EL (cell line): ENCODE results near the gene TBCC.
"Not testable (repeated sequence)": the region's sequence is repeated elsewhere in the genome, so short reads cannot be mapped to it uniquely, and the experiment has no call there.

Experiments used
- DNase-seq: peaks from one replicate; pipeline ENCODE4 v3.0.0-alpha.2; 2016

Gene TBCC

GRCh38 chr6:42769836-42770235 lies 23.9 kb upstream of the TBCC start:
- DNase-seq = no peak

- no peak for DNase-seq
Observed at GRCh38 chr6:42769051-42769450, 23.1 kb upstream of the TBCC start.

- peak; percentile 86 for DNase-seq
Observed at GRCh38 chr6:42766163-42766670, 20.3 kb upstream of the TBCC start.

- no peak for DNase-seq
Observed at GRCh38 chr6:42764911-42765648, 19.2 kb upstream of the TBCC start.

GRCh38 chr6:42762950-42763349 lies 17.0 kb upstream of the TBCC start:
- DNase-seq = no peak

GRCh38 chr6:42762426-42762859 lies 16.5 kb upstream of the TBCC start:
- DNase-seq = no peak

GRCh38 chr6:42761287-42762067 lies 15.6 kb upstream of the TBCC start:
- no peak for DNase-seq

- no peak for DNase-seq
Observed at GRCh38 chr6:42758756-42759430, 13.0 kb upstream of the TBCC start.

GRCh38 chr6:42756722-42757121 lies 10.8 kb upstream of the TBCC start:
- no peak for DNase-seq

- DNase-seq = no peak
Observed at GRCh38 chr6:42754759-42755158, 8.9 kb upstream of the TBCC start.

- DNase-seq = no peak
Observed at GRCh38 chr6:42751055-42751454, 5.2 kb upstream of the TBCC start.

GRCh38 chr6:42748203-42748898 lies 2.4 kb upstream of the TBCC start:
- DNase-seq = no peak

- peak; percentile 96 for DNase-seq
Observed at GRCh38 chr6:42746463-42747391, 824 bp upstream of the TBCC start.

GRCh38 chr6:42745083-42745639 lies 742 bp downstream of the TBCC start:
- peak; percentile 36 for DNase-seq

GRCh38 chr6:42744351-42744893 lies 1.5 kb downstream of the TBCC start:
- DNase-seq = no peak

GRCh38 chr6:42742116-42742894 lies 3.6 kb downstream of the TBCC start:
- peak; percentile 24 for DNase-seq

- DNase-seq = no peak
Observed at GRCh38 chr6:42740725-42741124, 5.2 kb downstream of the TBCC start.

GRCh38 chr6:42735976-42736375 lies 9.9 kb downstream of the TBCC start:
- DNase-seq = no peak

GRCh38 chr6:42733867-42734481 lies 11.9 kb downstream of the TBCC start:
- DNase-seq = not testable (repeated sequence)

- DNase-seq = peak; percentile 28
Observed at GRCh38 chr6:42729731-42730130, 16.2 kb downstream of the TBCC start.
